SK-N-MC (cell line): Measurements from ENCODE around the gene RBM4.

Experiments
- DNase-seq: peaks from one replicate; pipeline ENCODE4 v3.0.0-alpha.2; 2011; ENCODE audit warnings: low read depth, low spot score
- H3K27ac ChIP-seq: fragments of 200-600 bp; sonication (generic); 2 replicates; pipeline ENCODE4 v1.5.1; 2016; ENCODE audit warnings: mixed run types
- H3K36me3 ChIP-seq: fragments of 200-600 bp; sonication (generic); 2 replicates; pipeline ENCODE4 v1.6.1; 2017; ENCODE audit warnings: antibody characterized with exemption, low read length, mixed read lengths; ENCODE audit not compliant: insufficient read depth
- H3K4me3 ChIP-seq: fragments of 200-600 bp; sonication (generic); 2 replicates; pipeline ENCODE4 v1.5.1; 2016
- H3K9ac ChIP-seq: fragments of 200-600 bp; sonication (generic); 2 replicates; pipeline ENCODE4 v1.8.0; 2017; ENCODE audit warnings: mixed run types, mixed read lengths; ENCODE audit not compliant: insufficient read length
- H3K9me3 ChIP-seq: fragments of 200-600 bp; sonication (generic); 2 replicates; pipeline ENCODE4 v1.6.1; 2017; ENCODE audit warnings: low read depth, mild to moderate bottlenecking, antibody characterized with exemption, low read length, moderate library complexity, mixed read lengths
- EZH2 ChIP-seq: fragments of 200-600 bp; sonication (generic); IDR thresholded peaks from one replicate; pipeline ENCODE4 v1.6.1; 2017; ENCODE audit warnings: antibody characterized with exemption
- FOXP2 ChIP-seq: optimal IDR thresholded peaks from 2 replicates; pipeline ENCODE3; 2011; ENCODE audit warnings: mild to moderate bottlenecking, moderate library complexity; ENCODE audit not compliant: insufficient read depth; ENCODE audit errors: extremely low read length, control extremely low read depth
- POLR2AphosphoS5 ChIP-seq: IDR thresholded peaks from 2 replicates; pipeline ENCODE4 v1.6.1; 2012; ENCODE audit warnings: mild to moderate bottlenecking, low read depth, low read length, borderline replicate concordance

Gene RBM4

GRCh38 chr11:66663741-66664296 lies 25.3 kb downstream of the RBM4 start:
- peaks cover 61% of the 10 kb centered on the region for H3K36me3 ChIP-seq
- TF ChIP-seq EZH2: no peak
- no peak for TF ChIP-seq FOXP2
- TF ChIP-seq POLR2AphosphoS5: no peak
- no peak overlapping the region for H3K9ac ChIP-seq
- H3K4me3 ChIP-seq: no peak overlapping the region
- H3K27ac ChIP-seq: no peak overlapping the region; the same call in 1 of the 2 replicates
- no peaks in the 10 kb centered on the region for H3K9me3 ChIP-seq
- no peak for DNase-seq

- DNase-seq: no peak
- Histone ChIP-seq H3K9me3 (no peaks in the 10 kb centered on the region), H3K9ac (no peak overlapping the region), H3K36me3 (peaks cover 61% of the 10 kb centered on the region), H3K4me3 (no peak overlapping the region), H3K27ac (0 out of 2 replicates have a peak overlapping the region, but pooled peaks have one; percentile 32)
- TF ChIP-seq POLR2AphosphoS5 (no peak), EZH2 (no peak), FOXP2 (no peak)
Observed at GRCh38 chr11:66665369-66665768, 26.9 kb downstream of the RBM4 start.

- TF ChIP-seq POLR2AphosphoS5: no peak
- no peak for TF ChIP-seq FOXP2
- no peak for TF ChIP-seq EZH2
- Histone ChIP-seq H3K9ac (no peak overlapping the region), H3K4me3 (no peak overlapping the region), H3K27ac (peak overlapping the region; percentile 38), H3K9me3 (no peaks in the 10 kb centered on the region), H3K36me3 (peaks cover 49% of the 10 kb centered on the region)
- DNase-seq: no peak
Observed at GRCh38 chr11:66670816-66671215, 32.3 kb downstream of the RBM4 start.

GRCh38 chr11:66674964-66675602 lies 36.6 kb downstream of the RBM4 start:
- no peak for DNase-seq
- no peaks in the 10 kb centered on the region for H3K9me3 ChIP-seq
- H3K27ac ChIP-seq: no peak overlapping the region
- TF ChIP-seq FOXP2: no peak
- TF ChIP-seq POLR2AphosphoS5: no peak
- TF ChIP-seq EZH2: no peak
- H3K9ac ChIP-seq: peak overlapping the region; percentile 88
- peaks cover 18% of the 10 kb centered on the region for H3K36me3 ChIP-seq
- H3K4me3 ChIP-seq: peak overlapping the region; percentile 95

GRCh38 chr11:66676282-66676919 lies 37.9 kb downstream of the RBM4 start:
- TF ChIP-seq POLR2AphosphoS5 (no peak), FOXP2 (no peak), EZH2 (no peak)
- peak overlapping the region; percentile 95 for H3K4me3 ChIP-seq
- no peak overlapping the region for H3K27ac ChIP-seq
- peaks cover 18% of the 10 kb centered on the region for H3K36me3 ChIP-seq
- DNase-seq: no peak
- peak overlapping the region; percentile 88 for H3K9ac ChIP-seq
- H3K9me3 ChIP-seq: no peaks in the 10 kb centered on the region

GRCh38 chr11:66676931-66677598 lies 38.6 kb downstream of the RBM4 start:
- Histone ChIP-seq H3K27ac (peak overlapping the region; percentile 98), H3K36me3 (peaks cover 18% of the 10 kb centered on the region), H3K4me3 (peak overlapping the region; percentile 95), H3K9ac (peak overlapping the region; percentile 88), H3K9me3 (no peaks in the 10 kb centered on the region)
- no peak for TF ChIP-seq POLR2AphosphoS5
- TF ChIP-seq FOXP2: no peak
- no peak for TF ChIP-seq EZH2
- DNase-seq: no peak

- Histone ChIP-seq H3K36me3 (peaks cover 18% of the 10 kb centered on the region), H3K9ac (peak within 1 kb of the TSS; percentile 88), H3K27ac (peak within 1 kb of the TSS; percentile 98), H3K4me3 (peak within 1 kb of the TSS; percentile 95), H3K9me3 (no peaks in the 10 kb centered on the region)
- TF ChIP-seq FOXP2 (peak; percentile 17), EZH2 (no peak), POLR2AphosphoS5 (peak; percentile 92)
- DNase-seq: peak; percentile 45
Observed at GRCh38 chr11:66677599-66678375, 39.3 kb downstream of the RBM4 start, which contains the start of gene RBM4B. RBM4B (minus strand) TSS chr11:66677887; CDS start chr11:66677079, 808 bp downstream.

GRCh38 chr11:66680966-66681645 lies 42.6 kb downstream of the RBM4 start:
- Histone ChIP-seq H3K9ac (no peak overlapping the region), H3K4me3 (no peak overlapping the region), H3K36me3 (peaks cover 18% of the 10 kb centered on the region), H3K9me3 (no peaks in the 10 kb centered on the region), H3K27ac (no peak overlapping the region)
- no peak for TF ChIP-seq POLR2AphosphoS5
- TF ChIP-seq FOXP2: no peak
- TF ChIP-seq EZH2: no peak
- no peak for DNase-seq
